CD14-positive monocyte (primary cell): ENCODE measurements around the gene RSPO1. TPM values are rescaled to one million over a fixed set of nuclear protein-coding genes. Genes with fewer than 3 reads are reported as not detected.
A peak's percentile ranks its signal among the peaks of the same experiment; 100 is the strongest.

Experiments
- DNase-seq, 3 donors: peaks; one replicate each; pipeline ENCODE4 v3.0.0-alpha.2; 2011 to 2022
- H2AFZ ChIP-seq: 2 replicates; pipeline ENCODE4 v1.6.0; 2012; ENCODE audit warnings: mild to moderate bottlenecking, low read depth, low read length, inconsistent platforms; ENCODE audit not compliant: insufficient read depth, poor library complexity, severe bottlenecking
- H3K27ac ChIP-seq, 2 donors: 1 replicate in 1 of 2; 2 replicates in 1 of 2; pipeline ENCODE4 v1.5.1; 2012 to 2013; ENCODE audit warnings: low read length in 2 of 2, control low read depth in 1 of 2, inconsistent platforms in 1 of 2, low read depth in 1 of 2, mild to moderate bottlenecking in 1 of 2
- H3K27me3 ChIP-seq, 2 donors: one replicate each; pipeline versions ENCODE4 v1.6.0 to v1.6.1; 2011 to 2013; ENCODE audit warnings: low read length in 2 of 2; ENCODE audit not compliant: control insufficient read depth in 2 of 2, insufficient read depth in 2 of 2
- H3K36me3 ChIP-seq, 2 donors: replicated peaks in 1 of 2; 1 replicate in 1 of 2; 2 replicates in 1 of 2; pipeline versions ENCODE4 v1.5.1 to v1.6.1; 2012 to 2013; ENCODE audit warnings: low read length in 2 of 2, control low read depth in 1 of 2, inconsistent platforms in 1 of 2, mild to moderate bottlenecking in 1 of 2; ENCODE audit not compliant: insufficient read depth in 2 of 2, control insufficient read depth in 1 of 2
- H3K4me1 ChIP-seq, 2 donors: 1 replicate in 1 of 2; 2 replicates in 1 of 2; pipeline versions ENCODE4 v1.5.1 to v1.6.1; 2012 to 2013; ENCODE audit warnings: low read length in 2 of 2, control low read depth in 1 of 2, inconsistent platforms in 1 of 2, mild to moderate bottlenecking in 1 of 2, moderate library complexity in 1 of 2; ENCODE audit not compliant: insufficient read depth in 2 of 2, control insufficient read depth in 1 of 2
- H3K4me2 ChIP-seq: replicated peaks from 2 replicates; pipeline ENCODE3; 2012; ENCODE audit warnings: low read length, moderate library complexity, mild to moderate bottlenecking; ENCODE audit not compliant: poor library complexity, severe bottlenecking; ENCODE audit errors: extremely low read depth
- H3K4me3 ChIP-seq, 3 experiments: fragments of 200-600 bp in 1 of 3; sonication (generic) in 1 of 3; replicated peaks in 1 of 3; 1 replicate in 2 of 3; 2 replicates in 1 of 3; pipeline ENCODE4 v1.5.1; 2011 to 2013; ENCODE audit warnings: low read length in 3 of 3, mild to moderate bottlenecking in 3 of 3, control low read depth in 2 of 3, low read depth in 2 of 3, inconsistent platforms in 1 of 3, moderate library complexity in 1 of 3
- H3K79me2 ChIP-seq: 2 replicates; pipeline ENCODE4 v1.6.0; 2012; ENCODE audit warnings: mild to moderate bottlenecking, control low read depth, inconsistent platforms, low read length, moderate library complexity; ENCODE audit not compliant: insufficient read depth
- H3K9ac ChIP-seq: 2 replicates; pipeline ENCODE4 v1.6.0; 2017; ENCODE audit warnings: low read length, mild to moderate bottlenecking; ENCODE audit not compliant: insufficient read depth, poor library complexity, severe bottlenecking
- H3K9me3 ChIP-seq, 2 donors: replicated peaks in 1 of 2; 1 replicate in 1 of 2; 2 replicates in 1 of 2; pipeline versions ENCODE4 v1.5.1 to v1.6.1; 2012 to 2013; ENCODE audit warnings: low read length in 2 of 2, control low read depth in 1 of 2; ENCODE audit not compliant: control insufficient read depth in 1 of 2, insufficient read depth in 1 of 2
- H4K20me1 ChIP-seq: 2 replicates; pipeline ENCODE4 v1.6.0; 2012; ENCODE audit warnings: mild to moderate bottlenecking, low read length, control low read depth, moderate library complexity; ENCODE audit not compliant: insufficient read depth
- H3K27ac Mint-ChIP-seq, 7 donors: one replicate each; pipeline ENCODE4 v1.8.0; 2020; ENCODE audit warnings: mild to moderate bottlenecking in 7 of 7, mixed read lengths in 7 of 7, moderate library complexity in 6 of 7, inconsistent platforms in 2 of 7
- H3K27me3 Mint-ChIP-seq, 3 donors: one replicate each; pipeline ENCODE4 v1.8.0; 2021 to 2022; ENCODE audit warnings: low read depth in 3 of 3, mild to moderate bottlenecking in 3 of 3, mixed read lengths in 3 of 3, moderate library complexity in 3 of 3, inconsistent platforms in 1 of 3
- H3K36me3 Mint-ChIP-seq, 2 donors: one replicate each; pipeline ENCODE4 v1.8.0; 2020; ENCODE audit warnings: mixed read lengths in 2 of 2, inconsistent platforms in 1 of 2, mild to moderate bottlenecking in 1 of 2
- H3K4me1 Mint-ChIP-seq: one replicate; pipeline ENCODE4 v1.8.0; 2020; ENCODE audit warnings: mild to moderate bottlenecking, mixed read lengths
- H3K4me3 Mint-ChIP-seq, 2 donors: one replicate each; pipeline ENCODE4 v1.8.0; 2020; ENCODE audit warnings: mild to moderate bottlenecking in 2 of 2, mixed read lengths in 2 of 2, moderate library complexity in 1 of 2
- H3K9me3 Mint-ChIP-seq, 7 donors: one replicate each; pipeline ENCODE4 v1.8.0; 2020 to 2022; ENCODE audit warnings: mixed read lengths in 7 of 7, mild to moderate bottlenecking in 6 of 7, moderate library complexity in 6 of 7, inconsistent platforms in 2 of 7
- WGBS: methylation state at CpG from one replicate; pipeline ENCODE4 v1.1.5; 2013; ENCODE audit warnings: missing lambda C conversion rate; ENCODE audit not compliant: insufficient coverage; 5-methylcytosine and 5-hydroxymethylcytosine counted together
- intact Hi-C, 2 donors: fragments of 100-400 bp; cut with micrococcal nuclease; formaldehyde crosslinking; loops; one replicate each; pipeline versions ENCODE4 v1.15.0 to v1.15.1; 2023
- polyA plus RNA-seq, 3 donors: library from polyadenylated mRNA; depleted of rRNA in 1 of 3; unstranded in 2 of 3; stranded (reverse) in 1 of 3; fragments of 300-500 nt in 2 of 3; fragments of >200 nt in 1 of 3; fragmentation: Illumina TruSeq in 2 of 3; gene quantifications; 1 replicate in 2 of 3; 2 replicates in 1 of 3; pipeline ENCODE4 v1.2.3, GENCODE V29; 2012 to 2021
- TF ChIP-seq, protein P1 (sequence below): fragments of 200-600 bp; IDR thresholded peaks from one replicate; pipeline ENCODE4 v1.8.0; 2022; ENCODE audit warnings: antibody characterized with exemption, mild to moderate bottlenecking

RSPO1 gene
- polyA plus RNA-seq, 3 donors, result not detected

GRCh38 chr1:37666241-37666867 is 31.7 kb upstream of the RSPO1 start:
- no peak overlapping the region for H3K9ac ChIP-seq
- DNase-seq, result no peak
- no peaks in the 10 kb centered on the region for H3K4me1 ChIP-seq
- no CpG with 5 or more reads among the region's 11 CpGs for WGBS
- Mint-ChIP-seq H3K4me3 (no peak overlapping the region), H3K27ac (peak overlapping the region in 1 of 7 donors; percentile 26), H3K9me3 (no peaks in the 10 kb centered on the region), H3K27me3 (peaks cover 3 to 5% (median 4%) of the 10 kb centered on the region in 3 donors), H3K36me3 (no peaks in the 10 kb centered on the region), H3K4me1 (no peaks in the 10 kb centered on the region)
- H2AFZ ChIP-seq, result no peak overlapping the region
- no peaks in the 10 kb centered on the region for H3K79me2 ChIP-seq
- TF ChIP-seq, protein P1, sequence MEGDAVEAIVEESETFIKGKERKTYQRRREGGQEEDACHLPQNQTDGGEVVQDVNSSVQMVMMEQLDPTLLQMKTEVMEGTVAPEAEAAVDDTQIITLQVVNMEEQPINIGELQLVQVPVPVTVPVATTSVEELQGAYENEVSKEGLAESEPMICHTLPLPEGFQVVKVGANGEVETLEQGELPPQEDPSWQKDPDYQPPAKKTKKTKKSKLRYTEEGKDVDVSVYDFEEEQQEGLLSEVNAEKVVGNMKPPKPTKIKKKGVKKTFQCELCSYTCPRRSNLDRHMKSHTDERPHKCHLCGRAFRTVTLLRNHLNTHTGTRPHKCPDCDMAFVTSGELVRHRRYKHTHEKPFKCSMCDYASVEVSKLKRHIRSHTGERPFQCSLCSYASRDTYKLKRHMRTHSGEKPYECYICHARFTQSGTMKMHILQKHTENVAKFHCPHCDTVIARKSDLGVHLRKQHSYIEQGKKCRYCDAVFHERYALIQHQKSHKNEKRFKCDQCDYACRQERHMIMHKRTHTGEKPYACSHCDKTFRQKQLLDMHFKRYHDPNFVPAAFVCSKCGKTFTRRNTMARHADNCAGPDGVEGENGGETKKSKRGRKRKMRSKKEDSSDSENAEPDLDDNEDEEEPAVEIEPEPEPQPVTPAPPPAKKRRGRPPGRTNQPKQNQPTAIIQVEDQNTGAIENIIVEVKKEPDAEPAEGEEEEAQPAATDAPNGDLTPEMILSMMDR, result no peak
- H3K27ac ChIP-seq, result no peak overlapping the region
- H3K36me3 ChIP-seq, result no peaks in the 10 kb centered on the region
- H4K20me1 ChIP-seq, result no peaks in the 10 kb centered on the region
- H3K27me3 ChIP-seq, result no peaks in the 10 kb centered on the region
- intact Hi-C loops, result no loop called here
- H3K4me2 ChIP-seq, result no peak overlapping the region
- H3K4me3 ChIP-seq, result no peak overlapping the region
- no peaks in the 10 kb centered on the region for H3K9me3 ChIP-seq

- intact Hi-C loops, result no loop called here
- no peaks in the 10 kb centered on the region for H3K36me3 Mint-ChIP-seq
- Histone ChIP-seq H3K79me2 (no peaks in the 10 kb centered on the region), H3K4me3 (no peak overlapping the region), H3K9me3 (no peaks in the 10 kb centered on the region), H3K9ac (no peak overlapping the region), H2AFZ (no peak overlapping the region), H3K27me3 (no peaks in the 10 kb centered on the region), H4K20me1 (no peaks in the 10 kb centered on the region), H3K4me2 (no peak overlapping the region), H3K4me1 (no peaks in the 10 kb centered on the region), H3K27ac (no peak overlapping the region), H3K36me3 (no peaks in the 10 kb centered on the region)
- no peak for DNase-seq
- H3K27ac Mint-ChIP-seq, result peak overlapping the region in 1 of 7 donors; percentile 75
- WGBS, result 76% methylated on average over 12 of the region's 14 CpGs
- H3K4me1 Mint-ChIP-seq, result no peaks in the 10 kb centered on the region
- peaks cover 7 to 10% (median 7%) of the 10 kb centered on the region in 3 donors for H3K27me3 Mint-ChIP-seq
- H3K4me3 Mint-ChIP-seq, result no peak overlapping the region
- H3K9me3 Mint-ChIP-seq, result peaks cover 0 to 1% (median 0%) of the 10 kb centered on the region in 7 donors
- TF ChIP-seq, protein P1, result no peak
These were observed 28.8 kb upstream of the RSPO1 start for GRCh38 chr1:37663426-37664000.
